Epidermal melanocyte (primary cell): ENCODE measurements around the gene HSPG2.
"Not testable (repeated sequence)": the region's sequence is repeated elsewhere in the genome, so short reads cannot be mapped to it uniquely, and the experiment has no call there.

Source experiments
- DNase-seq: peaks from one replicate; pipeline ENCODE4 v3.0.0; 2011; ENCODE audit warnings: low spot score; ENCODE audit not compliant: insufficient read length

The HSPG2 gene

DNA sequence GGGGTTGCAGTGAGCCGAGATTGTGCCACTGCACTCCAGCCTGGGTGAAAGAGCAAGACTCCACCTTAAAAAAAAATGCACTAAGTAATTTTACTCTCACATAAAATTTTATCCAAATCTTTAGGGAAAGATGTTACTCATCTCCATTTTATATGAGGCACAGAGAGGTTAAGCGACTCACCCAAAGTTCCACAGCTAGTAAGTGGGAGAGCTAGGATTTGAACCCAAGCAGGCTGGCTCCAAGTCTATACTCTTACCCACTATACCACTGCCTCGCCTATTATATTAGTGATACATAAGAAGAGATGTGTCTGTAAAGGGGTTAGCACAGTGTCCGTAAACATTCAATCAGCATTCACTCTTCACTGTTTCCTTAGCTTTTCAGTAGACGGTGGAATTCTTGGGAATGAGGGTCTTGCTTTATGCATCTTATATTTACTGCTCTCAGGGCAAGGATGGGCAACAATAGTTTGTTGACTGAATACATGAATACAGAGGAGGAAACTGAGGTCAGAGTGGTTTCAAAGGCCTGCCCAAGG is 109.9 kb downstream of the HSPG2 start:
- peak; percentile 15 for DNase-seq

DNA sequence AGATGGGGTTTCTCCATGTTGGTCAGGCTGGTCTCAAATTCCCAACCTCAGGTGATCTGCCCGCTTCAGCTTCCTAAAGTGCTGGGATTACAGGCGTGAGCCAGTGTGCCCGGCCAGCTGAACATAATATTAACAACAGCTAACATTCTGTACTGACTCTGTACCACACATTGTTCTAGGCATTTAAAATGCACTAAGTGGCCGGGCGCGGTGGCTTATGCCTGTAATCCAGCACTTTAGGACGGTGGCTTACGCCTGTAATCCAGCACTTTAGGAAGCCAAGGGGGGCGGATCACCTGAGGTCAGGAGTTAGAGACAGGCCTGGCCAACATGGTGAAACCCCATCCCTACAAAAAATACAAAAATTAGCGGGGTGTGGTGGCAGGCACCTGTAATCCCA is 110.4 kb downstream of the HSPG2 start:
- DNase-seq = not testable (repeated sequence)

DNA sequence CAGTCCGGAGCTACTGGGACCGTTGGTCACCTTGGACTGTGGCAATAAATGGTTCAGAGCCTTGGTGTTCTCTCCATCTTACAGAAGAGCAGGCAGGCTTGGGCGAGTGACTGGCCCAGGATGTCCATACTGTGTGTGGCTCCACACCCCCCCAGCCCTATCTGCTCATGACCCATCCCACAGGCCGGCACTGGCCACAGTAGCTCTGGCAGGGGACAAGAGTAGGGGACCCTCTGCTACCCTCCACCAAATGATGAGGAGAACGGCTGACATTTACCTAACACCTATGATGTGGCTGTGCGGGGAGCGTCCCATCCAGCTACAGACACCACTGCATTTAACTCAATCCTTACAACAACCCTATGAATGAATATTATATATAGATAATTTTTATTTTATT is 111.7 kb downstream of the HSPG2 start:
- DNase-seq = peak; percentile 12

DNA sequence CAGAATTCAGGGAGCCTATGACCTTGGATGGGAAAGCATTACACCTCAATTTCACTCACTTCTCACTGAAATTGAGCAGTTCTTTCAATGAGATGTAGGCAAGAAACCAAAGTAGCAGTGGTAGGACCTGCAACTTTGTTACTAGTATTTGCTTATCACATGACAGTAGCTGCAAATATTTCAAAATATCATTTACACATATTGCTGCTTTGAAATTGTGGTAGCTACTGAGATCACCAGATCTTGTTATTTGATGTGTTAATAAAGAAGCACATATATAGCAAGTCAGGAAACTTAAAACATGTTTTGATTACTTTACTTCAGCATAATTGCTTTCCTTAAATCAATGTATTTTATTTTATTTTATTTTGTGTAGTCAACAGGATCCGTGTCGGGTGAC is 112.2 kb downstream of the HSPG2 start:
- peak; percentile 11 for DNase-seq

DNA sequence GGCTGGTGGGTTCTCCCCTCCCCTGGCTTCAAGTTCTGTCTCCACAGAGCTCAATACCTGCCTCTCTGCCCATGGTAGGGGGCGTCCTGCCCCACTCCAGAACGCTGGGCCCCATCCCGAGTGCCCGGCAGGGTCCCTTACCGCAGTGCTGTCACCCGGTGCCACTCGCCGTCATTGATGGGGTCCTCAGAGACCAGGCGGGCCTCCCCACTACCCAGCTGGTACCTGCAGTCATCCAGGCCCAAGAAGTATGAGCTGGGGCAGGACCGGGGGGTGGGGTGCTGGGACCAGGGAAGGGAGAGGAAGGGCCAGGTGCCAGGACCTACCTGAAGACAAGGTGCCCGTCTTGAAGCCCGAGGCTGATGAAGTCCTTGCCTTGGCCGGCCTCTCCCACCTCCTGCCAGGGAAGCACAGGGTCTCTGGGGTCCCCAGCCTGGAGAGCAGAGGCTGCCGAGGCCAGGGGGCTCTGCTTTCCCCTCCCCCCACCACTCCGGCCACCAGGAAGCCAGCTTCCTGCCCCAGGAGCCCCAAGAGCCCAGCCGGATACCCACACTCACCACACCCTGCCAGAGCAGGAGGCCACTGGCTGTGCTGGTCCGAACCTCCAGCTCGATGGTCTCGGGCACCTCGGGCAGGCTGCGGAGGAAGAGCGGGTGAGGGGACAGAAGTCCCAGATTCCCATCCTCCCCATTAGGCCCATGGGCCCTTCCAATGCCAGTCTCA is 113.0 kb downstream of the HSPG2 start:
- peak; percentile 8 for DNase-seq

DNA sequence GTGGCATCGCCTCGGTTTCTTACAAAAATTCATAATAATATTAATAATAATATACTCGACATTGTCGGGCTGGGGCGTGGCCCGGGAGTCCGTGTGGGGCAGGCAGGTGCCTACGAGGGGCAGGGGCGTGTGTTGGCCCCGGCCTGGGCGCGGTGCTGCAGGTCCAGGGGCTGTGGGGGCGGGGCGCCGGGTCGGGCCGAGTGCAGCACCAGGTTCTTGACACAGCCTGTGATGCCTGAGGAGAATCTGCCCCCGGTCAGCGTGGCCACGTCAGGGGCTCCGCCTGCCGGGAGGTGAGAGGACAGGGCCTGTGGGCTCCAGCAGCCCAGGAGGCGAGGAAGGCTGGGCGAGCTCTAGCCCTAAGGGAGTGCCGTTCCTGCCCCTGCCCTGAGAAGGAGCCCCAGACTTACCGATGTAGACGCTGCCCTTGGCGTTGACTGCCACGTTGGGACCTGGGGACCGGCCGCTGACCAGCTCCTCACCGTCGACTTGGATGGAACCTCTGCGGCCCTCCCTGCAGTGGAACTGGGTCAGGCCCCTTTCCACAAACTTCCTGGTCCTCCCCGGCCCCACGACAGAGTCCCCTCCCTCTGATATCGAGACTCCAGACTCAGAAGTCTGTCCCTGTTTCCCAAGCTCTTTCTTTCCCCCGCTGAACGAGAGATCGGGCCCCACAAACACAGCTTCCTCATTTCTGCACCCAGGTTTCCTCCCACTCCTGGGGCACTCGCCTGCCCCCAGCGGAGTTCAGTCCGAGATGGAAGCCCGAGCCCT is 113.7 kb downstream of the HSPG2 start:
- no peak for DNase-seq

DNA sequence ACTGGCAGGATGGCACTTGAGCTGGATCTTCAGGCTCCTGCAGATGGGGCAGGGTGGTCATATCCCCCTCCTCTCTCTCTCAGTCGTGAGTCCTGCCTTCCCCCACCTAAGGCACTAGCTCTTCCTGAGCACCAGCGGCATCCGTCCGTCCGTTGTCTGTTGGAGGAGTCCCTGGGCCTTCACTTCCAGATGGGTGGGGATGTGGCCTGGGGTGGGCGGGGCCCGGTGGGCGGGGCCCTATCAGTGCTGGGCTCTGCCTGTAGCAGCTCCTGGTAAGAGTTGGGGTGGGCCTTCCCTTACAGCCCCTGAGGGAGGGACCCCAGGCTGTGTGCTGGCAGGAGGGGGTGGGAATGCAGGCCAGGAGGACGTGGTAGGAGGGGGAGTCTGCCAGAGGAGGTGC is 114.8 kb downstream of the HSPG2 start:
- peak; percentile 12 for DNase-seq

DNA sequence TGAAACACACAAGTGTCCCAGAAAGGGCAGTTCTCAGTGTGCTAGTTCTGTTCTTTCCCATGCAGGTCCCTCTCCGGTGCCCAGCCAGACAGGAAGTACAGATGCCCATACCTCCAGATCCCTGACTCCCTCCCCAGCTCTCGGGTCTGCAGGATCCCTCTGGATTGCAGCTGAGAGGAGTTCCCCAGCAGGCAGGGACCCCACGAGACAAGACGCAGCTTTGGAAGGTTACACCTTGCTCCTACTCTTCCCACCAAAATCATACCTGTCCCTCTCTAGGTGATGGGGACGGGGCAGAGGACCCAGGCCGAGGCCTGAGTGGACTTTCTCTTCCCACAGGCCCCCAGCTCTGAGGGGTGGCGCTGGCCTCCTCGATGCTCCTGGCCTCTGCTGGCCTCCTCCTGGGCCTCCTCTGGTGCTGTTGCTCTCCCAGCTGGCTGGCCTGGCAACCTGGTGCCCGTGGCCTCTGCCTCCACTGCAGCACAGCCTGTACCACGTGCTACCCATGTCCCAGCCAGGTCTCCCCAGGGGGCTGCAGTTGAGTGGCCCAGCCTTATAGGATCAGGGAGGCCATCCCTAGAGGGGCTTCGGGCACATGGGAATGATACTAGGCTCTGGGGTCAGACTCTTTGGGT is 115.6 kb downstream of the HSPG2 start:
- peak; percentile 14 for DNase-seq

DNA sequence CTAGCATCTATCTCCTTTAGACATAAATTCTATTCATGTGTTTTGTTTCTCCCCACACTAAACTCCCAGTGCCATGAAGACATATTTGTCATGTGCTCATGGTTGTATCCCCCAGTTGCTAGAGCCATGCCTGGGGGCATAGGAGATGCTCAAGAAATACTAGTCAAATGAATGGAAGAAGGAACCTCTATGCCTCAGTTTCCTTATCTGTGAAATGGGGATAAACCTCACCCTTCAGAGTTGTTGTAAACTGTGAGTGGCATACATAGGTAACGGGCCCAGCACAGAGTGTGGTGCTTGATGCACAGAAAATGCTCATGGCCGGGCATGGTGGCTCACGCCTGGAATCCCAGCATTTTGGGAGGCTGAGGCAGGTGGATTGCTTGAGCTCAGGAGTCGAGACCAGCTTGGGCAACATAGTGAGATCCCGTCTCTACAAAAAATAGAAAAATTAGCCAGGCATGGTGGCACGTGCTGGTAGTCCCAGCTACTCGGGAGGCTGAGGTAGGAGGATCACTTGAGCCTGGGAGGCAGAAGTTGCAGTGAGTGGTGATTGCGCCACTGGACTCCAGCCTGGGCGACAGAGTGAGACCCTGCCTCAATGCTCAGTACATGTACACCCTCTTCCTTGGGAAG is 116.4 kb downstream of the HSPG2 start:
- peak; percentile 8 for DNase-seq

DNA sequence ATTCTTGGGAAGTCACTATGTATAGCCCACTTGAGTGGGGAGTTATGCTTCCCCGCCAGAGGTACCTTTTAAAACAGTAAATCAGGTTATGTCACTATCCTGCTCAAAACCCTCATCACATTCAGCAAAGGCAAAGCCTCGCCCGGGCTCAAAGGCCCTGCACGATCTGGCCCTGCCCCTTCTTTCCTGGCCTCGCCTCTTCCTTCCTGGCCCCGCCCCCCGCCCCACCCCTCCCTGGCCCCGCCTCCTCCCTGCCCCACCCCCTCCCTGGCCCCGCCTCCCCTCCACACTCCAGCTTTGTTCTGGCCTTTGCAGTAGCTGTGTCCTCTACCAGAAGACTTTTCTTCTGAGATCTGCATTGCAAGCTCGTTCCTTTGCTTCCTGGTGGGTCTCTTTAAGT is 118.5 kb downstream of the HSPG2 start:
- DNase-seq = peak; percentile 48

DNA sequence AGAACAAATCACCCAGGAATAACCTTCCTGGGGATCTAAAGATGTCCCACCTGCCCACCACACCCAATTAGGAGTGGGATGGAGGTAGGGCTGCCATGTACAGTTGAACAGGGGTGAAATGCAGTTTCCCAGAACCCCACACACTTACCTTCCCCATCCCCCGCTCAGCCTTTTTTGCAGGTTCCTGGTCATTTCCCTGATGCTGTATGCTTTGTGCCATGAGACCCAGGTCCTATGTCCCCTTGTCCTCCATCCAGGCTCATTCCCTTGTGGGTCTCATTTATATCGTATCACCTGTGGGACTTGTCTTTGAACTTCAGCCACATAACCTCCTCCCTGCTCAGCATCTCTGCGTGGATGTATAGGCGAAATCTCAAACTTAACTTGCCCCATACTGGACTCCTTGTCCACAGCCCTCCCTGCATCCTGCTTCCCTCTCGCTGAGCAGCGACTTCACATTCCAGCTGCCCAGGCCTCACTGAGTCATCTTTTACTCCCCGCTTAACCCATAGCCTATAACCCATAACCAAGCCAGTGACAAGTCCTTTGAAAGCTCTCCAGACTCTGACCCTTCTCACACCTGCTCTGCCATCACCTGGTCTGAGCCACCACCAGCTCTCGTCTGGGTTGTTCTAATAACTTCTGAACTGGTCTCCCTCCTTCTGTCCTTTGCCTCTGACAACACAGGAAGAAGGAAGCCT is 120.4 kb downstream of the HSPG2 start:
- DNase-seq = peak; percentile 66

DNA sequence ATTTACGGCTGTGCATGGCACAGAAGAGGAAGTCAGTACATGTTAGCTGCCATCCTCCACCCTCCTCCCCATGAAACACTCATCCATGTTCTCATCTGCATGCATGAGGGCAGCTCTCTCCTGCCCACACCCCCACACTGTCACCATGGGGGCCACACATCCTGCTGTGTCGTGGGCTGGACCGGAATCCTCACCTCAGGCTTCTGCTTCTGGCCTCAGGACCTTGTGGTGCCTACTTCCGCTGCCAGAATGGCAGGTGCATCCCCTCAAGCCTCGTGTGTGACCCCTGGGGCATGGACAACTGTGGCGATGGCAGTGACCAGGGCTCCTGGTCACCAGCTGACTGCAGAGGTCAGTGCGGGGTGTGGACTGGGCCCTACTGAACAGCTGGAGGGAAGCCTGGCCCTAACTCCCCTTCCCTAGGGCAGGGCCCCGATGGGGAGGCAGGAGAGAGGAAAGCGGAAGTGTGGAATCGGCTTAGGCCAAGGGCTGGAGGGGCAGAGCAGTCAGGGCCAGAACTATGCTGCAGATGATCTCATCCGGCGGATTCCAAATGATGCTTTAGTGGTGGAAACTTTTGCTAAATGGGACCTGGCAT is 121.3 kb downstream of the HSPG2 start:
- peak; percentile 8 for DNase-seq

DNA sequence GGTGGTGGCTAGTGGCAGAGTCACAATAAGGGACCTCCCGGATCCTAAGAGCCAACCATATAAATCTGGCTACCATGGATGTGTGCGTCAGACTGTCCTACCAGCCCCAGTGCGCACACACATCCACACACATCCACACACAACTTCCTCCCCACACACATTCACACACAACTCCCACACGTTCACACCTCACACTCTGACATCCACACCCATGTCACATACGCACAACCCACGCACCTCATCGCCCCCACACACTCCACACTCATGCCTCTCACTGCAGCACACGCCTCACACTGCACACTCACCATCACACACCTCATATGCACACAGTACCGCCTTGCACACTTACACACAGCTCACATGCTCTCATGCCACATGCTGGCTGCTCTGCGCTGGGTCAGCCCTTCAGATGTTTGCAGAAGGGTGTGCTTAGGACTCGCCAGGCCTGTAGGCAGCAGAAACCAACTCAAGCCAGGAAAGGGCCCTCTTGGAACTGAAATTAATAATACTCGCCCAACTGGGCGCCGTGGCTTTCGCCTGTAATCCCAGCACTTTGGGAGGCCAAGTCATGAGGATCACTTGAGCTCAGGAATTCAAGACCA is 122.0 kb downstream of the HSPG2 start:
- peak; percentile 9 for DNase-seq

DNA sequence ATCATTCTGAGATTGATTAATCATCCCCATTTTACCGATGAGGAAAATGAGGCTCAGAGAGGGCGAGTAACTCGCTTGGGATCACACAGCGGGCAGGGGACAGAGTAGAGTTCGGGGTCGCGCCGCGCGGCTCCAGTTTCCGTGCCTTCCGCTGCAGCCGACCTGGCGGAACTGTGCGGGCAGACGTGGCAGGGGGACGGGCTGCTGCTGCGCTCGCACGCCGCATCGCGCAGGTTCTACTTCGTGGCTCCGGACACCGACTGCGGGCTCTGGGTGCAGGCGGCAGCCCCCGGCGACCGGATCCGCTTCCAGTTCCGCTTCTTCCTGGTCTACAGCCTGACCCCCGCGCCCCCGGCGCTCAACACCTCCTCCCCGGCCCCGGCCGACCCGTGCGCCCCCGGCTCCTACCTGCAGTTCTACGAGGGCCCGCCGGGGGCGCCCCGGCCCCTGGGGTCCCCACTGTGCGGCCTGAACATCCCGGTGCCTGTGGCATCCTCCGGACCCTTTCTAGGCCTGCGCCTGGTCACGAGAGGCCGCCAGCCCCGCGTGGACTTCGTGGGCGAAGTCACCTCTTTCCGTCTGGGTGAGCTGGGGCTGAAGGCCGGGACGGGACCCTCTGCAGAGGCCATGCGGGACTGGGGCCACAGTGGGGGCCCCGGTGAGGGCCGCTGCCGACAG is 122.7 kb downstream of the HSPG2 start:
- peak; percentile 21 for DNase-seq

DNA sequence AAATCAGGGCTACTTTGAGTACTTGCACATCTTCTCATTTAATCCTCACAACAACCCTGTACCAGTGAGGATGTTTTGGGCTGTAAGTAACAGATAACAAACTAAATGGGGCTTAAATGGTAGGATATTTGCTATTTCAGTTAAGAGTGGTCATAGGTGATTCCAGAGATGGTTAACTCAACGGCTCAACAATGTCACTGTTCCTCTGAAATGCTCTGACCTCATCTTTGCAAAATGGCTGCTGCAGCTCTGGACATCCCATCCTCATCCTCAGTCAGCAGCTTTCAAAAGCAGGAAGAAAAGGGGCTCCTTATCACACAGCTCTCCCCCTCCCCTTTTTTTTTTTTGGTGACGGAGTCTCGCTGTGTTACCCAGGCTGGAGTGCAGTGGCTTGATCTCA is 123.6 kb downstream of the HSPG2 start:
- peak; percentile 19 for DNase-seq

DNA sequence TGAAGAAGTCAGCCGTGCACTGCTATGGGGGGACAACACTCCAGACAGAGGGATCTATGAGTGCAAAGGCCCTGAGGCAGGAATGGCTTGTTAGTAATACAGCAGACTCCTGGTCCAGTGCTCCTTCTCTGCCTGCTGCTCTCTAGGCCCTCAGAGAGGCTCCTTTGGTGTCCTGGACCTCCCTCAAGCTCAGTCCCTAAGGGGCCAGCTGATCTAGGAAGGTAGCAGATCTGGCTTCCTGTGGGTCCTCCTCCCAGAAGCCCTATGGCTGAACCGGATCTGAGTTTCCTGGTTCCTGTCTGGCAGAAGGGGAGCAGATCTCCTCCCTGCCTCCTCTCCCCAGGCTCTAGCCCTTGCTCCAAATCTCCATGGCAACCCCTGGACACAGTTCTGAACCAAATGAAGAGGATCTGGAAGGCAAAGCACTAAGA is 125.2 kb downstream of the HSPG2 start, which contains the start of gene LDLRAD2:
Gene LDLRAD2 (plus strand): TSS at position 391 of the 431 bp plus-strand sequence. CDS start 187 bp downstream, outside the sequence.
- peak; percentile 17 for DNase-seq

DNA sequence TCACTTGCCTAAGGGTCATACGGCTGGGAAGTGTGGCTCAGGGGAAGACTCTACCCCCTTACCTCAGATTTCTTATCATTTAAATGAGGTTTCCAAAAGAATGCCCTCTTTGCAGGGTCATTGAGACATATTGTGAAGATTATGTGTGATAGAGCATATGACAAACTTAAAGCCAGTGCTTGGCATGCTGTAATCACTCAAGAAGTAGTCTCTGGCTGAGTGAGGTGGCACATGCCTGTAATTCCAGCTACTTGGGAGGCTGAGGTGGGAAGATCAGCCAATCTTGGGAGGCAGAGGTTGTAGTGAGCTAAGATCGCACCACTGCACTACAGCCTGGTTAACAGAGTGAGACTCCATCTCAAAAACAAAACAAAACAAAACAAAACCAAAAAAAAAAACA is 132.6 kb downstream of the HSPG2 start:
- no peak for DNase-seq

DNA sequence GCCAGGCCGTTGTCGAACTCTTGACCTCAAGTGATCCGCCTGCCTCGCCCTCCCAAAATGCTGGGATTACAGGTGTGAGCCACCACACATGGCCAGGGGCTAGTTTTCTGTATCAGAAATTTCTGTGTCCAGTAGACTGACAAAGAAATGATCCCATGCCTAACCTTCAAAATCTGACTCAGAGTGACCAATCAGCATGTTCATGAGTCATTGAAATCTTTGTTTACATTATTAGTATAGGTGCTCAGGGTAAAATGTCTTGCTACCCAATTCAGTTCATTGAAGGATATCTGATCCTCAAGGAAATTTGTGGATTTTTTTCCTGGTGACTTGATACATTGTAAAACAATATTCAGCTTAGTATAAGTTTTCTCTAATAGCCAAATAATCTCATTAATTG is 136.0 kb downstream of the HSPG2 start:
- DNase-seq = no peak

DNA sequence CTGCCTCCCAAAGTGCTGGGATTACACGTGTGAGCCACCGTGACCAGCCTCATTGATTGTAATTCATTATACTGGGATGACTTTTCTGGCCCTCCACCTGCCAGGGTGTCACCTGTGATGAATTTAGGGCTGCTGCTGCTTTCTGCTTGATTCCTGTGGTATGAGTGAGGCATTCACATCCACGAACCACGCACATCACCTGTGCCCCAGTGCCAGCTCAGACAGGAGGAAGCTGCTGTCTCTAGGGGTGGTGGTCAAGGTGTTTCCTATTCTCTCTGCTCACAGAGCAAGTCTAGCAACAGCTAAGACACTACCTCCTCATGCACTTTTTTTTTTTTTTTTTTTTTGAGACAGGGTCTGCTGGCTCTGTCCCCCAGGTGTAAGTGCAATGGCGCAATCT is 137.4 kb downstream of the HSPG2 start:
- no peak for DNase-seq
